ENCODE results near the gene CMTM1. TPM values are rescaled to one million over a fixed set of nuclear protein-coding genes. Genes with fewer than 3 reads are reported as not detected.

CMTM1 gene, protein sequence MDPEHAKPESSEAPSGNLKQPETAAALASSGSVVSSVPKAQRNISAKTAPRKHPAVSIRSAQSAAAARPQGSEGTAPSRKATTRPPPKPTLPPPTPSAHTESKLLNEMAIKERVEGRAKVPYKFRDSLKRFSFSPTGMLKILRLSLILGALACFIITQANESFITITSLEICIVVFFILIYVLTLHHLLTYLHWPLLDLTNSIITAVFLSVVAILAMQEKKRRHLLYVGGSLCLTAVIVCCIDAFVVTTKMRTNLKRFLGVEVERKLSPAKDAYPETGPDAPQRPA
- total RNA-seq = 0.89 and 2.0 TPM in 2 replicates

GRCh38 chr16:66566051-66566901, at the start of gene CMTM1:
TSS of gene CMTM1 (plus strand) at chr16:66566439. CDS start at chr16:66566514, 75 bp downstream.

DNA sequence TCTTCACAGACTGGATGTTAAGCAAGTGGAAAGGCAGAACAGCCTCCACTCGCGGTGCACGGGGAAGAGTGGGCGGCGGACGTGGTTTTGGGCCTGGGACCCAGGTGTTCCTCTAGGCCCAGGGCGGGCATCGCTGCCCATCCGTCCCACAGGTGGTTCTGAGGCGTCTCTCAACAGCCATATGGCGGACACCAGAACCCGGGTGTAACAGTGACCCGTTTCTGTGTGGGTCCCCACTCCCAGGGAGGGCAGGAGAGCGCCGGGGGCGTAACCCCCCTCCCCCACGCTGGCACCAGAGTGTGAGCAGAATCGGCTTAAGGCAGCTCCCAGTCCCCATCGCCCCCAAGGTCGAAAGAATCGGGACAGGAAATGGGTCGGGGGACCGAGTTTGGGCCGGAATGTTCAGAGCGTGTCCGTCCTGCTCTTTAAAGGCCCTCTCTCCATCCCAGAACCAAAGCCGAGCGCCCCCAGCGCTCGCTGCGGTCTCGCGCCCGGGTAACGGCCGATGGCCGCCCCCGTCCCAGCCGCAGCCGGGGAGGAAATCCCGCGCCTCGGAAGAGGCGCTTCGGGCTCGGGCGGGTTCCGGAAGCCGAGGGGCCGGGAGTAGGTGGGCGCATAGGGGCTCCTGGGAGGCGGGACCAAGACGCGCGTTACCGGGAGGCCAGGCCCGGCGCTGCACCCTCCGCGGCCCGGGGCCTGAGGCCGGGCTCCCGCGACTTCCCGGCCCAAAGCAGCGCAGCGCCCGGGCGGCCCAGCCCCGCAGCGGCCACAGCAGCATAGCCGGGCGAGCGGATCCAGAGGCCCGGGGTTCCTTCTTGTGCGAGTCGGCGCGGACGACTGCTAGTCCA, 16.7 kb upstream of the CMTM1 start, which contains the start of gene TK2:
TSS of gene TK2 (minus strand) at position 839 of the 848 bp plus-strand sequence. CDS start at position 778, 61 bp downstream.

GRCh38 chr16:66552286-66553177, 13.7 kb upstream of the CMTM1 start, which contains the start of gene CKLF:
TSS of gene CKLF (plus strand) at chr16:66552576. CDS start at chr16:66552716, 140 bp downstream.

GRCh38 chr16:66578651-66579531, 12.7 kb downstream of the CMTM1 start, which contains the start of gene CMTM2:
TSS of gene CMTM2 (plus strand) at chr16:66579463. CDS start at chr16:66579608, 145 bp downstream.

GRCh38 chr16:66604376-66605176, 38.3 kb downstream of the CMTM1 start, which contains the start of gene CMTM3:
TSS of gene CMTM3 (plus strand) at chr16:66604704. CDS start at chr16:66604806, 102 bp downstream.

Other genes starting within 250 kb of the CMTM1 start
- 0.33 TPM in 1 of 2 replicates, not detected in the other for gene CDH5, start 199.7 kb upstream of the CMTM1 start, total RNA-seq
- 0.81 and 4.3 TPM in 2 replicates for gene BEAN1, start 139.1 kb upstream of the CMTM1 start, total RNA-seq
- gene TK2, start 16.3 kb upstream of the CMTM1 start, total RNA-seq = 9.8 and 25.6 TPM in 2 replicates
- 59.6 and 76.6 TPM in 2 replicates for gene CKLF, start 13.9 kb upstream of the CMTM1 start, total RNA-seq
- gene CMTM2, start 13.0 kb downstream of the CMTM1 start, total RNA-seq = 0.13 and 1.3 TPM in 2 replicates
- gene CMTM3, start 38.3 kb downstream of the CMTM1 start, total RNA-seq = 98.7 and 157 TPM in 2 replicates
- 17.3 and 46.8 TPM in 2 replicates for gene CMTM4, start 130.3 kb downstream of the CMTM1 start, total RNA-seq
- 53.8 and 54.1 TPM in 2 replicates for gene DYNC1LI2, start 185.2 kb downstream of the CMTM1 start, total RNA-seq
- not detected in 2 replicates for gene TERB1, start 235.1 kb downstream of the CMTM1 start, total RNA-seq